ENCODE results near the gene OSBPL10.

OSBPL10 gene

DNA sequence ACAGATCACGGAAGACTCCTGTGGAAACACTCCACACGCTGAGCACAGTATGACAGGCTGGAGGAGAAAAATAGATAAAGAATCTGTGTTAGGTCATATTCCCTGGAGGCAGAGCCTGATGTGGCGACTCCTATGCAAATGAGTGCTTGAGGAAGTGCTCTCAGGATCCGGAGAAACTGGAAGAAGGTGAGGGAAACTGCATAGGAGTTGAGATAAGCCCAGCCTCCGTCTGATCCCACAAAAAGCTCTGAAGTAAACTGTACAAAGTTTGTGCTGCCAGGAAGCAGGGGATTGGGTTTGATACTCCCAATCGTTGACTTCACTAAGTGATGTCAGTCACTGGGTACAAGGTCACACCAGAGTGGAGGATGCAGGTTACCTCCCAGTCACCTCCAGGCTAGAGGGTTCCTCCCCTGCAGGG, 33.4 kb downstream of the OSBPL10 start:
- no peak for DNase-seq (ENCODE audit: low read depth)
- TF ChIP-seq, protein P1, sequence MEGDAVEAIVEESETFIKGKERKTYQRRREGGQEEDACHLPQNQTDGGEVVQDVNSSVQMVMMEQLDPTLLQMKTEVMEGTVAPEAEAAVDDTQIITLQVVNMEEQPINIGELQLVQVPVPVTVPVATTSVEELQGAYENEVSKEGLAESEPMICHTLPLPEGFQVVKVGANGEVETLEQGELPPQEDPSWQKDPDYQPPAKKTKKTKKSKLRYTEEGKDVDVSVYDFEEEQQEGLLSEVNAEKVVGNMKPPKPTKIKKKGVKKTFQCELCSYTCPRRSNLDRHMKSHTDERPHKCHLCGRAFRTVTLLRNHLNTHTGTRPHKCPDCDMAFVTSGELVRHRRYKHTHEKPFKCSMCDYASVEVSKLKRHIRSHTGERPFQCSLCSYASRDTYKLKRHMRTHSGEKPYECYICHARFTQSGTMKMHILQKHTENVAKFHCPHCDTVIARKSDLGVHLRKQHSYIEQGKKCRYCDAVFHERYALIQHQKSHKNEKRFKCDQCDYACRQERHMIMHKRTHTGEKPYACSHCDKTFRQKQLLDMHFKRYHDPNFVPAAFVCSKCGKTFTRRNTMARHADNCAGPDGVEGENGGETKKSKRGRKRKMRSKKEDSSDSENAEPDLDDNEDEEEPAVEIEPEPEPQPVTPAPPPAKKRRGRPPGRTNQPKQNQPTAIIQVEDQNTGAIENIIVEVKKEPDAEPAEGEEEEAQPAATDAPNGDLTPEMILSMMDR (conservative IDR thresholded peaks at IDR 0.05; ENCODE audit: low read depth, low read length) = no peak
- no peak overlapping the region for H3K4me3 ChIP-seq (ENCODE audit: low read depth, low read length)

DNA sequence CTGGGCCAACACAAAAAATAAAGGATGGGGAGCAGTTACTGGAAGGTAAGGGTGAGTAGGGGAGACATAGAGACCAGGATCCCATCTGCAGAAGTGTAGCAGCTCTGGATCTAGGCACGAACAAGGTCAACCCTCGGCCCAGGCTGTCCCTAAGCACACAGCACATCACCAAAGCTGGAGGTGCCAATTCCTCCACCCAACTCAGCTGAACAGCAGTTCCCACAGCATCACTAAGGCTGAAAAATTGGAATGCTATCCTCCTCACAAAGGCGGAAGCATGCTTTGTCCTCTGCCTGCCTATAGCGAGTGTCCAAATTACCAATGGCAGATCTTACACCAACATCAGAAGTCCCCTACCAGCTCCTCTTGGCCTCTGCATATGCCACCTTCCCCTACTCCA, 33.9 kb downstream of the OSBPL10 start:
- no peak for DNase-seq (ENCODE audit: low read depth)
- TF ChIP-seq, protein P1 (conservative IDR thresholded peaks at IDR 0.05; ENCODE audit: low read depth, low read length) = no peak

DNA sequence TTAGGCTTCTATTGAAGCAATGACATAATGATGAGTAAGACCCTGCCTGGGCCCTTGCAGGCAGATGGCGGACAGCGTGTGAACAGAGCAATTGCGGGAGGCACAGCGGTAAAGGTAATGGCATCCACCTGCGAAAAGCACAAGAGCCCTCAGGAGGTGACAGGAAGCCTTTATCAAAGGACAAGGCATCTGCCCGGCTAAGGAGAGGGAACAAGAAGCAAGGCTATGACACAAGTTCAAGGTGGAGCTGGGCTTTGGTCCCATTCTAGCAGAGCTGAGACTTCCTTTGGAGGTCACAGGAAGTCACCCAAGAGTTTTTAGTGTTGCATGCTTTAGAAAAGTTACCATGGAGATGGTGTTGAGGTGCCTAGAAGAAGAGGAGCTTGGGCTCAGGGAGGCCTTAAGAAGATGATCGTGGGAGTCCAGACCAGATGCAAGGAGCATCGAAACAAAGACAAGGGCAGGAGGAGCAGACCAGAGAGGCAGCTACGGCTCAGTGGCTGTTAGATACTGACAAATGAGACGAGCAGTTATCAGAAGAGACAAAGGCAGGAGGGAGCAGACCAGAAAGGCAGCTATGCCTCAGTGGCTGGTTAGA, 34.5 kb downstream of the OSBPL10 start:
- DNase-seq (ENCODE audit: low read depth) = no peak
- TF ChIP-seq, protein P1 (conservative IDR thresholded peaks at IDR 0.05; ENCODE audit: low read depth, low read length) = no peak

More for the DNA sequence above, 33.9 kb downstream of the OSBPL10 start:
- no peak overlapping the region for H3K4me3 ChIP-seq (ENCODE audit: low read depth, low read length)

DNA sequence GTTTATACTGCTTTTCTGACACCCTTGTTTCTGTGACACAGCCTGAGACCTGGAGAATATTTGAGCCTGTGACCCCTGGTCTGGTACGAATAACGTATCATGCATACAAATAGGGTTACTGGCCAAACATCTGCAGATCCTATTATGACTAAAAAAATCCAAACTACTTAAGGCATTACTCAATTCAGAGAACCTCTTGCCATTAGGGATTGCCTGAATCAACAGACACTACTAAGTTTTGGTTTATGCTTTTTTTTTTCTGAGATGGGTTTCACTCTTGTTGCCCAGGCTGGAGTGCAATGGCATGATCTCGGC, 35.4 kb downstream of the OSBPL10 start:
- TF ChIP-seq, protein P1 (conservative IDR thresholded peaks at IDR 0.05; ENCODE audit: low read depth, low read length) = no peak
- no peak overlapping the region for H3K4me3 ChIP-seq (ENCODE audit: low read depth, low read length)
- peak; percentile 58 for DNase-seq (ENCODE audit: low read depth)

More for the DNA sequence above, 34.5 kb downstream of the OSBPL10 start:
- no peak overlapping the region for H3K4me3 ChIP-seq (ENCODE audit: low read depth, low read length)

DNA sequence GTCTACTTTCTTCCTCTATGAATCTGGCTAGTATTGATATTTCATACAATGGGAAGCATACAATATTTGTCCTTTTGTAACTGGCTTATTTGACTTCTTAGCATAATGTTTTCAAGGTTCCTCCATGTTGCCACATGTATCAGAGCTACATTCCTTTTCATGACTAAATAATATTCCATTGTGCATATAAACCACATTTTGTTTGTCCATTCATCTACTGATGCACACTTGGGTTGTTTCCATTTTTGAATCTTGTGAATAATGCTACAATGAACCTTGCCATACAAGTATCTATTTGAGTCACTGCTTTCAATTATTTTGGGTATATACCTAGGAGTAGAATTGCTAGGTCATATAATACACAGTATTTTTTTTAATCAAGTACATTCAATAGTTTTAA, 38.0 kb downstream of the OSBPL10 start:
- DNase-seq (ENCODE audit: low read depth) = no peak
- TF ChIP-seq, protein P1 (conservative IDR thresholded peaks at IDR 0.05; ENCODE audit: low read depth, low read length) = no peak
- no peak overlapping the region for H3K4me3 ChIP-seq (ENCODE audit: low read depth, low read length)

DNA sequence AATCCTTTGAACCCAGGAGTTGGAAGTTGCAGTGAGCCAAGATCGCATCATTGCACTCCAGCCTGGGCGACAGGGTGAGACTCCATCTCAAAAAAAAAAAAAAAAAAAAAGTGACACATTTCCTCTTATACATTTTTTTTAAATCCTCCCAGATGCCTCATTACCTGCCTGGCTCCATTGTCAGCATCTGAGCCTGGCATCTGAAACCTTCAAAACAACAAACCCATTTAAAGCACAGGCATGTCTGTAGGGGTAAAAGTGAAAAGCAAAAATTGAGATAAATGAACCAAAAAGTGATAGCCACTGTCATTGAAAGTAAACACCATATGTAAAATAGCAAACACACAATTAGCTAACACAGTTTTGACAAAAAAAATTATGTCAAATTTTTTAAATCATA, 38.6 kb downstream of the OSBPL10 start:
- H3K4me3 ChIP-seq (ENCODE audit: low read depth, low read length) = no peak overlapping the region
- DNase-seq (ENCODE audit: low read depth) = no peak
- TF ChIP-seq, protein P1 (conservative IDR thresholded peaks at IDR 0.05; ENCODE audit: low read depth, low read length) = no peak

DNA sequence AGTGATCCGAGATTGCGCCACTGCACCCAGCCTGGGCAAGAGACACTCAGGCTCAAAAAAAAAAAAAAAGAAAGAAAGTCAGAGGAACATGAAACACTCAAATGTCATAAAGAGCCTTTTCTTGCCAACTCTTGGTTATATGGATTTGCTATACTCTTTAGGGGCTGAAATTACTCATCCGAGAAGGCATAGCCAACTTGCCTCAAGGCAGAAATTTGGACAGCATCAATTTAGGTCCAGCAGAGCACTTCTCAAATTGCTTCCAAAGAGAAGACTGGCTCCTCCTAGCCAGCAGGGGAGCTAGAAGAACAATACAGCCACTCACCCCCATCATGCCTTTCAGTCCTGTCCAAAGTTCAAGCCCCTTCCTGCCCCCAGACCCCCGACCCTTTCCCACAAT, 43.8 kb downstream of the OSBPL10 start:
- TF ChIP-seq, protein P1 (conservative IDR thresholded peaks at IDR 0.05; ENCODE audit: low read depth, low read length) = no peak
- no peak for DNase-seq (ENCODE audit: low read depth)
- H3K4me3 ChIP-seq (ENCODE audit: low read depth, low read length) = no peak overlapping the region

Data from choroid plexus epithelial cell (primary cell).